NT2/D1 (cell line): Measurements from ENCODE around the gene MTTP.

Experiments
- SUZ12 ChIP-seq: IDR thresholded peaks from 2 replicates; pipeline ENCODE4 v1.6.1; 2011; ENCODE audit not compliant: insufficient read length, insufficient read depth; ENCODE audit errors: extremely low read depth
- ZNF274 ChIP-seq: IDR thresholded peaks from 2 replicates; pipeline ENCODE4 v1.6.1; 2011; ENCODE audit warnings: mild to moderate bottlenecking, low read depth, low read length

GRCh38 chr4:99637174-99637573 is 62.5 kb downstream of the MTTP start:
- TF ChIP-seq SUZ12 (no peak), ZNF274 (no peak)
